ENCODE data around the gene TCEA2. TPM values are rescaled to one million over a fixed set of nuclear protein-coding genes. Genes with fewer than 3 reads are reported as not detected.

The TCEA2 gene
- total and polyA plus RNA-seq, 2 of the 13 experiments (the other 11 are each of a cell fraction or from before 2014, with no cell fraction given) = 28.1 to 33.7 TPM

DNA sequence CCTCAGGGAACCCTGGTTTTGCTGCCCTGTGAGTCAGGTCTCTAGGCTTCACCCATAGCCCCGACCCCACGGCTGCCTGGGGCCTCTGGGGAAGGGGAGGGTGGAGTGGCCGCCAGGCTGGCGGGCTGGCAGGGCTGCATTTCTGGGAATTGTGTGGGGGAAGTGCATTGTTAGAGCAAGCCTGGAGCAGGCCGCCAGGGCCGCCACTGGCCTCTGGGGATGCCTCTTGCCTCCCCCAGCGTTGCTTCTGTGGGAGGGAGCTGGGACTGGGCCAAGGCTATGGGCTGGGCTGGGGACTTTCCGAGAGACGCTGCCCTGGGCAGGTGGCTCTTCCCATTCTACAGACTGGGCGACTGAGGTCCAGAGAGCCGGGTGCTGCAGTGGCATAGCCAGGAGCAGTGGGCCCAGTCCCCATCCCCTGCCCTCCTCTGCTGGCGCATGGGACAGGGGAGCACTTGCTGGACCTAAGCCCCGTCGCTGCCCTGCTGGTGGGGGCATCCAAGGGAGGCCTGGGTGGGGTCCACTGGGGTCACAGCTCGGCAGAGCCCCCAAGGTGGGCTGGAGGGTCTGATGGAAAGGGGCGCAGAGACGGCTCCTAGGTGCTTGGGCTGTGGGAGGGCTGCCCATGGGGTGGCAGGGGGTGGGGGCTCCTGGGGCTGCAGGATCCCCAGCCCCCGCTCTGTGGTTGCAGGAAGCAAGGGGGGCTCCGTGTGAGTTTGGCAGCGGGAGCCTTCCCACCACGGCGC is 6.9 kb upstream of the TCEA2 start (continued):
- TF ChIP-seq, protein P1, sequence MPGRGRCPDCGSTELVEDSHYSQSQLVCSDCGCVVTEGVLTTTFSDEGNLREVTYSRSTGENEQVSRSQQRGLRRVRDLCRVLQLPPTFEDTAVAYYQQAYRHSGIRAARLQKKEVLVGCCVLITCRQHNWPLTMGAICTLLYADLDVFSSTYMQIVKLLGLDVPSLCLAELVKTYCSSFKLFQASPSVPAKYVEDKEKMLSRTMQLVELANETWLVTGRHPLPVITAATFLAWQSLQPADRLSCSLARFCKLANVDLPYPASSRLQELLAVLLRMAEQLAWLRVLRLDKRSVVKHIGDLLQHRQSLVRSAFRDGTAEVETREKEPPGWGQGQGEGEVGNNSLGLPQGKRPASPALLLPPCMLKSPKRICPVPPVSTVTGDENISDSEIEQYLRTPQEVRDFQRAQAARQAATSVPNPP (CRISPR knock-in tag; IDR thresholded peaks at IDR 0.05) = no peak; the same call in 1 of the 2 replicates
- TF ChIP-seq CEBPB (IDR thresholded peaks at IDR 0.05; ENCODE audit: borderline replicate concordance, low read depth, low read length) (no peak), ZFP1 (CRISPR knock-in tag; IDR thresholded peaks at IDR 0.05) (peak; percentile 19), ZNF790 (CRISPR knock-in tag; IDR thresholded peaks at IDR 0.05; ENCODE audit: borderline replicate concordance) (0 out of 2 replicates have a peak, but pooled peaks have one; percentile 21), TAF1 (CRISPR knock-in tag; IDR thresholded peaks at IDR 0.05) (peak; percentile 72), RCOR2 (CRISPR knock-in tag; IDR thresholded peaks at IDR 0.05) (peak; percentile 98), ZNF792 (CRISPR knock-in tag; IDR thresholded peaks at IDR 0.05) (peak; percentile 71; the same call in 1 of the 2 replicates), SRSF9 (IDR thresholded peaks at IDR 0.05; ENCODE audit: borderline replicate concordance, insufficient read depth, low read depth, low read length, poor library complexity, severe bottlenecking) (no peak), KLF12 (CRISPR knock-in tag; IDR thresholded peaks at IDR 0.05; ENCODE audit: borderline replicate concordance) (0 out of 2 replicates have a peak, but pooled peaks have one; percentile 43), ZNF160 (CRISPR knock-in tag; IDR thresholded peaks at IDR 0.05) (0 out of 2 replicates have a peak, but pooled peaks have one; percentile 41), AHR (CRISPR knock-in tag; IDR thresholded peaks at IDR 0.05) (peak; percentile 79; the same call in 1 of the 2 replicates), DNMT1 (CRISPR knock-in tag; IDR thresholded peaks at IDR 0.05) (no peak), DR1 (CRISPR knock-in tag; IDR thresholded peaks at IDR 0.05) (no peak; the same call in 1 of the 2 replicates), NR2C2 (CRISPR knock-in tag; IDR thresholded peaks at IDR 0.05; ENCODE audit: borderline replicate concordance) (no peak; the same call in 1 of the 2 replicates), ZNF543 (CRISPR knock-in tag; IDR thresholded peaks at IDR 0.05) (no peak), ATF7-NPFF (CRISPR knock-in tag; IDR thresholded peaks at IDR 0.05; ENCODE audit: low read depth) (no peak), NPAS2 (CRISPR knock-in tag; IDR thresholded peaks at IDR 0.05; ENCODE audit: borderline replicate concordance) (no peak), NCOA1 (CRISPR knock-in tag; IDR thresholded peaks at IDR 0.05) (no peak; the same call in 1 of the 2 replicates)
- TF ChIP-seq, protein P2, sequence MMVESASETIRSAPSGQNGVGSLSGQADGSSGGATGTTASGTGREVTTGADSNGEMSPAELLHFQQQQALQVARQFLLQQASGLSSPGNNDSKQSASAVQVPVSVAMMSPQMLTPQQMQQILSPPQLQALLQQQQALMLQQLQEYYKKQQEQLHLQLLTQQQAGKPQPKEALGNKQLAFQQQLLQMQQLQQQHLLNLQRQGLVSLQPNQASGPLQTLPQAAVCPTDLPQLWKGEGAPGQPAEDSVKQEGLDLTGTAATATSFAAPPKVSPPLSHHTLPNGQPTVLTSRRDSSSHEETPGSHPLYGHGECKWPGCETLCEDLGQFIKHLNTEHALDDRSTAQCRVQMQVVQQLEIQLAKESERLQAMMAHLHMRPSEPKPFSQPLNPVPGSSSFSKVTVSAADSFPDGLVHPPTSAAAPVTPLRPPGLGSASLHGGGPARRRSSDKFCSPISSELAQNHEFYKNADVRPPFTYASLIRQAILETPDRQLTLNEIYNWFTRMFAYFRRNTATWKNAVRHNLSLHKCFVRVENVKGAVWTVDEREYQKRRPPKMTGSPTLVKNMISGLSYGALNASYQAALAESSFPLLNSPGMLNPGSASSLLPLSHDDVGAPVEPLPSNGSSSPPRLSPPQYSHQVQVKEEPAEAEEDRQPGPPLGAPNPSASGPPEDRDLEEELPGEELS (CRISPR knock-in tag; IDR thresholded peaks at IDR 0.05) = peak; percentile 40; the same call in 1 of the 2 replicates
- TF ChIP-seq, protein P3, sequence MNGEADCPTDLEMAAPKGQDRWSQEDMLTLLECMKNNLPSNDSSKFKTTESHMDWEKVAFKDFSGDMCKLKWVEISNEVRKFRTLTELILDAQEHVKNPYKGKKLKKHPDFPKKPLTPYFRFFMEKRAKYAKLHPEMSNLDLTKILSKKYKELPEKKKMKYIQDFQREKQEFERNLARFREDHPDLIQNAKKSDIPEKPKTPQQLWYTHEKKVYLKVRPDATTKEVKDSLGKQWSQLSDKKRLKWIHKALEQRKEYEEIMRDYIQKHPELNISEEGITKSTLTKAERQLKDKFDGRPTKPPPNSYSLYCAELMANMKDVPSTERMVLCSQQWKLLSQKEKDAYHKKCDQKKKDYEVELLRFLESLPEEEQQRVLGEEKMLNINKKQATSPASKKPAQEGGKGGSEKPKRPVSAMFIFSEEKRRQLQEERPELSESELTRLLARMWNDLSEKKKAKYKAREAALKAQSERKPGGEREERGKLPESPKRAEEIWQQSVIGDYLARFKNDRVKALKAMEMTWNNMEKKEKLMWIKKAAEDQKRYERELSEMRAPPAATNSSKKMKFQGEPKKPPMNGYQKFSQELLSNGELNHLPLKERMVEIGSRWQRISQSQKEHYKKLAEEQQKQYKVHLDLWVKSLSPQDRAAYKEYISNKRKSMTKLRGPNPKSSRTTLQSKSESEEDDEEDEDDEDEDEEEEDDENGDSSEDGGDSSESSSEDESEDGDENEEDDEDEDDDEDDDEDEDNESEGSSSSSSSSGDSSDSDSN (CRISPR knock-in tag; IDR thresholded peaks at IDR 0.05) = peak; percentile 43
- TF ChIP-seq, protein P4, sequence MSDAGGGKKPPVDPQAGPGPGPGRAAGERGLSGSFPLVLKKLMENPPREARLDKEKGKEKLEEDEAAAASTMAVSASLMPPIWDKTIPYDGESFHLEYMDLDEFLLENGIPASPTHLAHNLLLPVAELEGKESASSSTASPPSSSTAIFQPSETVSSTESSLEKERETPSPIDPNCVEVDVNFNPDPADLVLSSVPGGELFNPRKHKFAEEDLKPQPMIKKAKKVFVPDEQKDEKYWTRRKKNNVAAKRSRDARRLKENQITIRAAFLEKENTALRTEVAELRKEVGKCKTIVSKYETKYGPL (CRISPR knock-in tag; IDR thresholded peaks at IDR 0.05) = no peak
- TF ChIP-seq, protein P5, sequence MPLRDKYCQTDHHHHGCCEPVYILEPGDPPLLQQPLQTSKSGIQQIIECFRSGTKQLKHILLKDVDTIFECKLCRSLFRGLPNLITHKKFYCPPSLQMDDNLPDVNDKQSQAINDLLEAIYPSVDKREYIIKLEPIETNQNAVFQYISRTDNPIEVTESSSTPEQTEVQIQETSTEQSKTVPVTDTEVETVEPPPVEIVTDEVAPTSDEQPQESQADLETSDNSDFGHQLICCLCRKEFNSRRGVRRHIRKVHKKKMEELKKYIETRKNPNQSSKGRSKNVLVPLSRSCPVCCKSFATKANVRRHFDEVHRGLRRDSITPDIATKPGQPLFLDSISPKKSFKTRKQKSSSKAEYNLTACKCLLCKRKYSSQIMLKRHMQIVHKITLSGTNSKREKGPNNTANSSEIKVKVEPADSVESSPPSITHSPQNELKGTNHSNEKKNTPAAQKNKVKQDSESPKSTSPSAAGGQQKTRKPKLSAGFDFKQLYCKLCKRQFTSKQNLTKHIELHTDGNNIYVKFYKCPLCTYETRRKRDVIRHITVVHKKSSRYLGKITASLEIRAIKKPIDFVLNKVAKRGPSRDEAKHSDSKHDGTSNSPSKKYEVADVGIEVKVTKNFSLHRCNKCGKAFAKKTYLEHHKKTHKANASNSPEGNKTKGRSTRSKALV (CRISPR knock-in tag; IDR thresholded peaks at IDR 0.05) = peak; percentile 80
